Activated CD4-positive, alpha-beta T cell treated with anti-CD3 and anti-CD28 coated beads, Interleukin-2, amount 10 ng/mL, durations not matched to agents 7 days and 5 days (primary cell): ENCODE results near the gene WNT3A. TPM values are rescaled to one million over a fixed set of nuclear protein-coding genes. Genes with fewer than 3 reads are reported as not detected.
"Not testable (repeated sequence)": the region's sequence is repeated elsewhere in the genome, so short reads cannot be mapped to it uniquely, and the experiment has no call there.

ENCODE experiments used
- CTCF ChIA-PET: fragments of 350-600 bp; sonication (Branson Sonifier 250); formaldehyde crosslinking; loops from one replicate; lab custom pipeline; 2021; ENCODE audit warnings: antibody characterized with exemption; lab: Charles Lee
- POLR2A ChIA-PET: fragments of 350-600 bp; sonication (Branson Sonifier 250); formaldehyde crosslinking; loops from one replicate; lab custom pipeline; 2021; ENCODE audit warnings: antibody characterized with exemption; lab: Charles Lee
- DNase-seq: peaks from one replicate; pipeline ENCODE4 v3.0.0-alpha.2; 2020
- H3K27ac Mint-ChIP-seq: one replicate; pipeline ENCODE4 v1.8.0; 2021; ENCODE audit warnings: mild to moderate bottlenecking, moderate library complexity, mixed read lengths
- H3K27me3 Mint-ChIP-seq: one replicate; pipeline ENCODE4 v1.8.0; 2021; ENCODE audit warnings: mixed read lengths
- H3K36me3 Mint-ChIP-seq: one replicate; pipeline ENCODE4 v1.8.0; 2021; ENCODE audit warnings: low read depth, mixed read lengths
- H3K4me1 Mint-ChIP-seq: one replicate; pipeline ENCODE4 v1.8.0; 2021; ENCODE audit warnings: mixed read lengths
- H3K4me3 Mint-ChIP-seq: one replicate; pipeline ENCODE4 v1.8.0; 2021; ENCODE audit warnings: mild to moderate bottlenecking, moderate library complexity, mixed read lengths
- H3K9me3 Mint-ChIP-seq: one replicate; pipeline ENCODE4 v1.8.0; 2021; ENCODE audit warnings: mixed read lengths
- total RNA-seq, 2 experiments: library from RNA; stranded (reverse); gene quantifications; one replicate each; pipeline ENCODE4 v1.2.3, GENCODE V29; 2021

Gene WNT3A
- total RNA-seq, 2 experiments from 2014 or later = not detected

- Mint-ChIP-seq H3K4me3 (no peak overlapping the region), H3K27me3 (peaks cover 4% of the 10 kb centered on the region), H3K4me1 (no peaks in the 10 kb centered on the region), H3K27ac (no peak overlapping the region), H3K9me3 (no peaks in the 10 kb centered on the region), H3K36me3 (no peaks in the 10 kb centered on the region)
- CTCF ChIA-PET = interaction anchor here (0.5 kb wide), 1 partner anchor 311 kb away, joined by 3 read pairs; no protein-coding TSS in a partner anchor
- DNase-seq = no peak
- POLR2A ChIA-PET = no interaction called here
Measured at GRCh38 chr1:228018961-228019721, 12.3 kb downstream of the WNT3A start.

- H3K27ac Mint-ChIP-seq, POLR2A ChIA-PET, H3K27me3 Mint-ChIP-seq, H3K9me3 Mint-ChIP-seq, H3K36me3 Mint-ChIP-seq, DNase-seq, CTCF ChIA-PET, H3K4me1 Mint-ChIP-seq, H3K4me3 Mint-ChIP-seq: not testable (repeated sequence)
Measured at GRCh38 chr1:228019722-228020083, 12.9 kb downstream of the WNT3A start.

- DNase-seq = no peak
- Mint-ChIP-seq H3K9me3 (no peaks in the 10 kb centered on the region), H3K4me3 (no peak overlapping the region), H3K27me3 (peaks cover 11% of the 10 kb centered on the region), H3K27ac (no peak overlapping the region), H3K4me1 (no peaks in the 10 kb centered on the region), H3K36me3 (no peaks in the 10 kb centered on the region)
- ChIA-PET POLR2A (no interaction called here), CTCF (no interaction called here)
Measured at GRCh38 chr1:228020686-228021354, 14.0 kb downstream of the WNT3A start.

GRCh38 chr1:228021355-228022030 lies 14.7 kb downstream of the WNT3A start:
- Mint-ChIP-seq H3K4me1 (no peaks in the 10 kb centered on the region), H3K36me3 (no peaks in the 10 kb centered on the region)
- no peak for DNase-seq

GRCh38 chr1:228022571-228023293 lies 15.9 kb downstream of the WNT3A start:
- no peak overlapping the region for H3K27ac Mint-ChIP-seq
- H3K36me3 Mint-ChIP-seq = no peaks in the 10 kb centered on the region
- H3K27me3 Mint-ChIP-seq = peaks cover 23% of the 10 kb centered on the region
- H3K4me1 Mint-ChIP-seq = no peaks in the 10 kb centered on the region
- no peaks in the 10 kb centered on the region for H3K9me3 Mint-ChIP-seq
- H3K4me3 Mint-ChIP-seq = no peak overlapping the region
- DNase-seq = no peak
- CTCF ChIA-PET = no interaction called here
- POLR2A ChIA-PET = no interaction called here

More at GRCh38 chr1:228021355-228022030, 14.7 kb downstream of the WNT3A start:
- H3K9me3 Mint-ChIP-seq = no peaks in the 10 kb centered on the region
- CTCF ChIA-PET = no interaction called here
- no peak overlapping the region for H3K27ac Mint-ChIP-seq
- H3K27me3 Mint-ChIP-seq = peaks cover 14% of the 10 kb centered on the region
- POLR2A ChIA-PET = no interaction called here
- no peak overlapping the region for H3K4me3 Mint-ChIP-seq

- H3K4me1 Mint-ChIP-seq = no peaks in the 10 kb centered on the region
- no peaks in the 10 kb centered on the region for H3K36me3 Mint-ChIP-seq
- H3K4me3 Mint-ChIP-seq = no peak overlapping the region
- H3K9me3 Mint-ChIP-seq = no peaks in the 10 kb centered on the region
- ChIA-PET POLR2A (no interaction called here), CTCF (no interaction called here)
- H3K27me3 Mint-ChIP-seq = peaks cover 25% of the 10 kb centered on the region
- no peak overlapping the region for H3K27ac Mint-ChIP-seq
- DNase-seq = no peak
Measured at GRCh38 chr1:228023294-228023639, 16.5 kb downstream of the WNT3A start.

- H3K27ac Mint-ChIP-seq = no peak overlapping the region
- no peaks in the 10 kb centered on the region for H3K4me1 Mint-ChIP-seq
- ChIA-PET POLR2A (no interaction called here), CTCF (interaction anchor here (1.4 kb wide), 1 partner anchor 25 kb away, joined by 4 read pairs; no protein-coding TSS in a partner anchor)
- DNase-seq = no peak
- no peak overlapping the region for H3K4me3 Mint-ChIP-seq
- H3K9me3 Mint-ChIP-seq = no peaks in the 10 kb centered on the region
- H3K27me3 Mint-ChIP-seq = peaks cover 26% of the 10 kb centered on the region
- H3K36me3 Mint-ChIP-seq = no peaks in the 10 kb centered on the region
Measured at GRCh38 chr1:228029281-228029680, 22.5 kb downstream of the WNT3A start.

- POLR2A ChIA-PET = no interaction called here
- Mint-ChIP-seq H3K9me3 (no peaks in the 10 kb centered on the region), H3K36me3 (no peaks in the 10 kb centered on the region), H3K4me1 (no peaks in the 10 kb centered on the region), H3K27me3 (peaks cover 21% of the 10 kb centered on the region), H3K4me3 (no peak overlapping the region), H3K27ac (no peak overlapping the region)
- CTCF ChIA-PET = no interaction called here
- DNase-seq = no peak
Measured at GRCh38 chr1:228030451-228031201, 23.8 kb downstream of the WNT3A start.

GRCh38 chr1:228031276-228031995 lies 24.6 kb downstream of the WNT3A start:
- H3K27me3 Mint-ChIP-seq = peaks cover 20% of the 10 kb centered on the region

GRCh38 chr1:228032041-228032440 lies 25.2 kb downstream of the WNT3A start:
- POLR2A ChIA-PET = no interaction called here
- Mint-ChIP-seq H3K4me3 (no peak overlapping the region), H3K4me1 (no peaks in the 10 kb centered on the region), H3K9me3 (no peaks in the 10 kb centered on the region), H3K36me3 (no peaks in the 10 kb centered on the region), H3K27me3 (peaks cover 20% of the 10 kb centered on the region), H3K27ac (no peak overlapping the region)
- DNase-seq = no peak
- CTCF ChIA-PET = no interaction called here

More at GRCh38 chr1:228031276-228031995, 24.6 kb downstream of the WNT3A start:
- ChIA-PET CTCF (no interaction called here), POLR2A (no interaction called here)
- H3K4me3 Mint-ChIP-seq = no peak overlapping the region
- no peaks in the 10 kb centered on the region for H3K36me3 Mint-ChIP-seq
- DNase-seq = no peak
- H3K9me3 Mint-ChIP-seq = no peaks in the 10 kb centered on the region
- no peaks in the 10 kb centered on the region for H3K4me1 Mint-ChIP-seq
- no peak overlapping the region for H3K27ac Mint-ChIP-seq

GRCh38 chr1:228033376-228033775 lies 26.6 kb downstream of the WNT3A start:
- Mint-ChIP-seq H3K36me3 (no peaks in the 10 kb centered on the region), H3K4me3 (no peak overlapping the region), H3K9me3 (no peaks in the 10 kb centered on the region), H3K4me1 (no peaks in the 10 kb centered on the region), H3K27me3 (peaks cover 18% of the 10 kb centered on the region), H3K27ac (no peak overlapping the region)
- ChIA-PET POLR2A (no interaction called here), CTCF (no interaction called here)
- no peak for DNase-seq
